ENCODE results near the gene NFKBIB.

NFKBIB gene

GRCh38 chr19:38958301-38958700 is 58.5 kb downstream of the NFKBIB start:
- DNase-seq (ENCODE audit: low read depth), result no peak

All from non-pigmented ciliary epithelial cell (primary cell).